HG03139 (cell line): ENCODE data around the gene LCE3B.

ENCODE experiments used
- ATAC-seq: cut with Tn5 transposase; IDR thresholded peaks from one replicate; pipeline ENCODE4 v1.9.1; 2021; ENCODE audit not compliant: unreplicated experiment

LCE3B gene

GRCh38 chr1:152657677-152658076 lies 44.1 kb downstream of the LCE3B start:
- ATAC-seq, result no peak

- ATAC-seq, result no peak
Measured at GRCh38 chr1:152658649-152659048, 45.0 kb downstream of the LCE3B start.

- no peak for ATAC-seq
Measured at GRCh38 chr1:152663098-152663497, 49.5 kb downstream of the LCE3B start, which contains the start of gene LCE2D. Gene LCE2D, plus strand, starts transcription at chr1:152663380. Its CDS starts 726 bp downstream, at chr1:152664106.
